Fibroblast of mammary gland (primary cell): ENCODE measurements around the gene LSM7.

ENCODE experiments used
- DNase-seq: peaks from one replicate; pipeline ENCODE4 v3.0.0-alpha.2; 2010; ENCODE audit warnings: low read depth
- H3K4me3 ChIP-seq: 2 replicates; pipeline ENCODE4 v1.5.1; 2011; ENCODE audit warnings: low read depth, mild to moderate bottlenecking, low read length, moderate library complexity; ENCODE audit not compliant: control insufficient read depth
- CTCF ChIP-seq: conservative IDR thresholded peaks from 2 replicates; pipeline ENCODE4 v1.5.1; 2011; ENCODE audit warnings: low read depth, low read length, inconsistent platforms; ENCODE audit not compliant: control insufficient read depth, insufficient read depth

The LSM7 gene

GRCh38 chr19:2327773-2328400 lies 499 bp downstream of the LSM7 start:
- peak overlapping the region; percentile 92 for H3K4me3 ChIP-seq
- DNase-seq: peak; percentile 86
- TF ChIP-seq CTCF: no peak

GRCh38 chr19:2326699-2327360 lies 1.6 kb downstream of the LSM7 start:
- no peak overlapping the region for H3K4me3 ChIP-seq
- no peak for DNase-seq
- TF ChIP-seq CTCF: no peak

- no peak for TF ChIP-seq CTCF
- no peak for DNase-seq
- no peak overlapping the region for H3K4me3 ChIP-seq
Measured at GRCh38 chr19:2325281-2326046, 2.9 kb downstream of the LSM7 start.

GRCh38 chr19:2324220-2324948 lies 4.0 kb downstream of the LSM7 start:
- no peak for DNase-seq
- H3K4me3 ChIP-seq: no peak overlapping the region
- TF ChIP-seq CTCF: no peak

- H3K4me3 ChIP-seq: no peak overlapping the region
- no peak for DNase-seq
- TF ChIP-seq CTCF: no peak
Measured at GRCh38 chr19:2323707-2324106, 4.7 kb downstream of the LSM7 start.

- TF ChIP-seq CTCF: no peak
- H3K4me3 ChIP-seq: no peak overlapping the region
- DNase-seq: no peak
Measured at GRCh38 chr19:2321565-2322283, 6.7 kb downstream of the LSM7 start.
